MCF 10A (cell line): ENCODE results near the gene NDNF. TPM values are rescaled to one million over a fixed set of nuclear protein-coding genes. Genes with fewer than 3 reads are reported as not detected.

Source experiments
- BruUV-seq: library from RNA; stranded (reverse); fragments of 400-500 nt; replicated peaks from 2 replicates; lab custom pipeline; 2021; lab: Mats Ljungman, UMichigan
- CTCF ChIA-PET: fragments of 300-600 bp; sonication (Branson Sonifier 250); formaldehyde crosslinking; extraction: SDS; loops from one replicate; lab custom pipeline; 2021; ENCODE audit warnings: antibody characterized with exemption, inconsistent platforms; lab: Yijun Ruan, JAX
- POLR2A ChIA-PET: fragments of 300-600, 350-650 bp; sonication (Branson Sonifier 250); formaldehyde crosslinking; extraction: SDS; loops from one replicate; lab custom pipeline; 2020; ENCODE audit warnings: antibody characterized with exemption, inconsistent platforms; lab: Yijun Ruan, JAX
- DNase-seq: peaks from one replicate; pipeline ENCODE4 v3.0.0-alpha.2; 2018; ENCODE audit not compliant: unreplicated experiment
- H3K27ac Mint-ChIP-seq: one replicate; pipeline ENCODE4 v1.8.0; 2022; ENCODE audit warnings: mild to moderate bottlenecking, low read depth, mixed read lengths; ENCODE audit not compliant: unreplicated experiment
- H3K27me3 Mint-ChIP-seq: one replicate; pipeline ENCODE4 v1.8.0; 2022; ENCODE audit warnings: mixed read lengths; ENCODE audit not compliant: insufficient read depth, unreplicated experiment
- H3K36me3 Mint-ChIP-seq: one replicate; pipeline ENCODE4 v1.8.0; 2022; ENCODE audit warnings: mild to moderate bottlenecking, moderate library complexity, mixed read lengths; ENCODE audit not compliant: insufficient read depth, unreplicated experiment
- H3K4me1 Mint-ChIP-seq: one replicate; pipeline ENCODE4 v1.8.0; 2022; ENCODE audit warnings: mixed read lengths; ENCODE audit not compliant: insufficient read depth, unreplicated experiment
- H3K4me3 Mint-ChIP-seq: one replicate; pipeline ENCODE4 v1.8.0; 2022; ENCODE audit warnings: mild to moderate bottlenecking, moderate library complexity, mixed read lengths; ENCODE audit not compliant: unreplicated experiment
- H3K9me3 Mint-ChIP-seq: one replicate; pipeline ENCODE4 v1.8.0; 2022; ENCODE audit warnings: mixed read lengths; ENCODE audit not compliant: unreplicated experiment
- CTCF ChIP-seq: fragments of 200-600 bp; IDR thresholded peaks from one replicate; pipeline ENCODE4 v1.8.0; 2022; ENCODE audit warnings: antibody characterized with exemption, mild to moderate bottlenecking; ENCODE audit not compliant: unreplicated experiment
- intact Hi-C: fragments of 100-400 bp; cut with micrococcal nuclease; formaldehyde crosslinking; loops from 2 replicates; pipeline ENCODE4 v1.14.1; 2022
- total RNA-seq: library from RNA; stranded (reverse); gene quantifications from 2 replicates; pipeline ENCODE4 v1.2.3, GENCODE V29; 2022

Gene NDNF
- total RNA-seq, 1 experiment from 2014 or later, result not detected

- Mint-ChIP-seq H3K4me1 (peaks cover 20% of the 10 kb centered on the region), H3K36me3 (no peaks in the 10 kb centered on the region), H3K27me3 (no peaks in the 10 kb centered on the region), H3K4me3 (no peak overlapping the region), H3K9me3 (no peaks in the 10 kb centered on the region), H3K27ac (no peak overlapping the region)
- no peak for TF ChIP-seq CTCF
- intact Hi-C loops, result no loop called here
- DNase-seq, result no peak
- ChIA-PET POLR2A (no interaction called here), CTCF (interaction anchor here (0.5 kb wide), 2 partner anchors 31 to 382 kb away, joined by 3 to 5 read pairs; no protein-coding TSS in a partner anchor)
- BruUV-seq, result no TSS peak
Measured at GRCh38 chr4:121057466-121057922, 14.8 kb downstream of the NDNF start.

GRCh38 chr4:121056066-121056465 lies 16.3 kb downstream of the NDNF start:
- DNase-seq, result no peak
- CTCF ChIA-PET, result no interaction called here
- H3K27me3 Mint-ChIP-seq, result no peaks in the 10 kb centered on the region
- H3K4me3 Mint-ChIP-seq, result no peak overlapping the region
- TF ChIP-seq CTCF, result no peak
- no peak overlapping the region for H3K27ac Mint-ChIP-seq
- peaks cover 13% of the 10 kb centered on the region for H3K4me1 Mint-ChIP-seq
- no TSS peak for BruUV-seq
- POLR2A ChIA-PET, result interaction anchor here (0.9 kb wide), 1 partner anchor 22 kb away, joined by 3 read pairs; no protein-coding TSS in a partner anchor
- H3K36me3 Mint-ChIP-seq, result no peaks in the 10 kb centered on the region
- intact Hi-C loops, result no loop called here
- no peaks in the 10 kb centered on the region for H3K9me3 Mint-ChIP-seq

- BruUV-seq, result no TSS peak
- POLR2A ChIA-PET, result no interaction called here
Measured at GRCh38 chr4:121054373-121054772, 18.0 kb downstream of the NDNF start.

GRCh38 chr4:121053601-121054143 lies 18.7 kb downstream of the NDNF start:
- Mint-ChIP-seq H3K4me1 (peaks cover 13% of the 10 kb centered on the region), H3K36me3 (no peaks in the 10 kb centered on the region), H3K9me3 (no peaks in the 10 kb centered on the region), H3K4me3 (no peak overlapping the region), H3K27me3 (no peaks in the 10 kb centered on the region), H3K27ac (no peak overlapping the region)
- intact Hi-C loops, result no loop called here
- POLR2A ChIA-PET, result interaction anchor here (0.7 kb wide), 1 partner anchor 632 kb away, joined by 3 read pairs; no protein-coding TSS in a partner anchor
- CTCF ChIA-PET, result no interaction called here
- BruUV-seq, result no TSS peak
- DNase-seq, result peak; percentile 64
- no peak for TF ChIP-seq CTCF

More at GRCh38 chr4:121054373-121054772, 18.0 kb downstream of the NDNF start:
- no peak for TF ChIP-seq CTCF
- peaks cover 13% of the 10 kb centered on the region for H3K4me1 Mint-ChIP-seq
- H3K36me3 Mint-ChIP-seq, result no peaks in the 10 kb centered on the region
- CTCF ChIA-PET, result interaction anchor here (0.6 to 1.1 kb wide), 4 partner anchors 131 to 899 kb away, joined by 3 to 4 read pairs (median 3); no protein-coding TSS in a partner anchor
- H3K4me3 Mint-ChIP-seq, result no peak overlapping the region
- no peak for DNase-seq
- no peaks in the 10 kb centered on the region for H3K9me3 Mint-ChIP-seq
- H3K27ac Mint-ChIP-seq, result no peak overlapping the region
- no peaks in the 10 kb centered on the region for H3K27me3 Mint-ChIP-seq
- intact Hi-C loops, result no loop called here
